ENCODE measurements around the gene EDEM3.
"Not testable (repeated sequence)": the region's sequence is repeated elsewhere in the genome, so short reads cannot be mapped to it uniquely, and the experiment has no call there.

GRCh38 chr1:184679472-184679871 is 75.2 kb downstream of the EDEM3 start:
- not testable (repeated sequence) for TF ChIP-seq CTCF, POLR2A (IDR thresholded peaks at IDR 0.05)
